Activated CD4-positive, alpha-beta T cell treated with anti-CD3 and anti-CD28 coated beads for 36 hours (primary cell): ENCODE measurements around the gene ZNF593OS. TPM values are rescaled to one million over a fixed set of nuclear protein-coding genes. Genes with fewer than 3 reads are reported as not detected.

ENCODE experiments used
- ATAC-seq: fragments of 200-7000 bp; cut with Tn5 transposase; one replicate; pipeline ENCODE4 v1.10.0; 2021; ENCODE audit warnings: mild to moderate bottlenecking, moderate library complexity
- CTCF ChIA-PET: fragments of 350-600 bp; sonication (Branson Sonifier 250); formaldehyde crosslinking; loops from one replicate; lab custom pipeline; 2021; ENCODE audit warnings: antibody characterized with exemption; lab: Charles Lee
- POLR2A ChIA-PET: fragments of 350-600 bp; sonication (Branson Sonifier 250); formaldehyde crosslinking; loops from one replicate; lab custom pipeline; 2021; ENCODE audit warnings: antibody characterized with exemption, inconsistent platforms; lab: Charles Lee
- DNase-seq: peaks from one replicate; pipeline ENCODE4 v3.0.0-alpha.2; 2020
- H3K27ac Mint-ChIP-seq: one replicate; pipeline ENCODE4 v1.8.0; 2021; ENCODE audit warnings: mixed read lengths
- H3K27me3 Mint-ChIP-seq: one replicate; pipeline ENCODE4 v1.8.0; 2021; ENCODE audit warnings: mixed read lengths
- H3K36me3 Mint-ChIP-seq: one replicate; pipeline ENCODE4 v1.8.0; 2021; ENCODE audit warnings: low read depth, mixed read lengths
- H3K4me1 Mint-ChIP-seq: one replicate; pipeline ENCODE4 v1.8.0; 2021; ENCODE audit warnings: mixed read lengths
- H3K4me3 Mint-ChIP-seq: one replicate; pipeline ENCODE4 v1.8.0; 2021; ENCODE audit warnings: mild to moderate bottlenecking, moderate library complexity, mixed read lengths
- H3K9me3 Mint-ChIP-seq: one replicate; pipeline ENCODE4 v1.8.0; 2021; ENCODE audit warnings: low read depth, mixed read lengths
- intact Hi-C, 2 experiments: fragments of 100-400 bp; cut with DNase I in 1 of 2; cut with micrococcal nuclease in 1 of 2; formaldehyde crosslinking; loops; one replicate each; pipeline versions ENCODE4 v1.14.2 to v1.15.1; 2022 to 2024; cut with DNase I, micrococcal nuclease
- total RNA-seq, 2 experiments: library from RNA; stranded (reverse); gene quantifications; one replicate each; pipeline ENCODE4 v1.2.3, GENCODE V29; 2021

ZNF593OS gene
- total RNA-seq, 2 experiments from 2014 or later = not detected

DNA sequence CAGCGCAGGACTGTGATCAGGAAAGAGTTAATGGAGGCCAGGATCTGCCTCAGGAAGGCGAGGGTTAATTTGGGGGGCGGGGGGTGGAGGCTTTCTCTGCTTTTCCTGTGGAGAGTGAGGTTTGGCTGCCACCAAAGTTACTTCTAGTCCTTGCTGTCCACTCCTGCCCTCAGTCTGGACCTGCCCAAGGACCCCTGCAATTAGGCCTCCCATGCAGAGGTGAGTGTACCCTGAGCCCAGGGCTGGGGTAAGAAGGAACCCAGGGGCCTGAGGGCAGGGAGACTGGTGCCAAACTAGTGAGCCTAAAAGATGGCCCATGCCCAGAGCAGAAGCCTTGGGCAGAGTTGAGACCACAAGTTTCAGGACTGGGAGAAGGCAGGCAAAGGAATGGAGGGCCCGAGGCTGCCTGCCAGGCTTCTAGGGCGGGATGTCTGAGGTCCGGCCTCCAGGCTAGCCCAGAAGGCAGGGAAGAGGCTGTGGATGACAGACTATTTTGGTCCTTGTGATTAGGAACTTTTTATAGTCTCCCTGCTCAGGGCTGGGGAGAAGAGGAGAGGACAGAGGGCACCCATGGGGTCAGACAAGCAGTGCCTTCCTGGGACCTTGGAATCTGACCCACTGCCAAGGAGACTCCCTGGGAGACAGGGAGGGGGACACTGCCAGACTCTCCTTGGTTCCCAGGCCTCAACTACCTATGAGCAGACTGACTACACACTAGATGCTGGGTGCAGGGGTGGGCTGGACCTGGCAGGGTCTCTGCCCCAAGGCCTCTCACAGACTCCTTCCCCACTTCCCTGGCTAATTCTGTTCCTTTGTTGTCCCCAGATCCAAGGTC is 12.5 kb downstream of the ZNF593OS start, which contains the start of gene FAM110D:
FAM110D (plus strand) TSS at position 172 of the 835 bp plus-strand sequence. CDS start 2,213 bp downstream, outside the sequence.
- H3K4me1 Mint-ChIP-seq = peaks cover 8% of the 10 kb centered on the region
- CTCF ChIA-PET = interaction anchor here (1.0 to 4.0 kb wide), 4 partner anchors 11 to 61 kb away, joined by 3 to 19 read pairs (median 6); partner anchors contain the start of gene ZNF593
- H3K4me3 Mint-ChIP-seq = no peak within 1 kb of the TSS
- no peak within 1 kb of the TSS for H3K27ac Mint-ChIP-seq
- no peaks in the 10 kb centered on the region for H3K36me3 Mint-ChIP-seq
- intact Hi-C loops = no loop called here
- ATAC-seq (no peak), DNase-seq (no peak)
- H3K9me3 Mint-ChIP-seq = no peaks in the 10 kb centered on the region
- POLR2A ChIA-PET = no interaction called here
- peaks cover 24% of the 10 kb centered on the region for H3K27me3 Mint-ChIP-seq

DNA sequence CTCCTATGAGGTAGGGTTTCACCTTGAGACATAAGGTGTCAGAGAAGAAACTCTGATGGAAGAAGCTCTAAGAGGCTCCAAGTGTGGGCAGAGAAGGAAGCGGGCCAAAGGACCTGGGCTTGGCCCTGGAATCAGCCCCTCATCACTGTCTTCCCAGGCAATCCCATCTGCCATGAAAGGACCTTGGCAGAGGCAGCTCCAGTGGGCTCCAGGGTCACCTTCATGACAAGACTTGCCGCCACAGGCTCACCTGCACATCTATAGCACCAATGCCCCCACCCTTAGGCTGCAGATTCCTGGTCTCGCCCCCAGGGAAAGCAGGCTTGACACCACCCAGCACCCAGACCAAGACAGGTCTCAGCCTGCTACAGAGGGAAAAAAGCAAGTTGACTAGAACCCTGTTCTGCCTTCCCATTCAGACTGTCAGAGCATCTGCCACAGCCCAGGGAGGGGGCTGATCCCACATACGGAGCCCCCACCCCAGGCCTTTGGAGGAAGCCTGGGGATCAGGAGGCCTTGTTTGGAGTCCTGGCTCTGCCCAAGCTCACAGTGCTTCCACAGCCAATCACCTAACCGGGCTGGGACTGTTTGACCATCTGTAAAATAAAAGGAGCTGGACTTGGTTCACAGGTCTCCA is 13.2 kb downstream of the ZNF593OS start:
- Mint-ChIP-seq H3K9me3 (no peaks in the 10 kb centered on the region), H3K4me3 (no peak overlapping the region), H3K4me1 (peaks cover 4% of the 10 kb centered on the region), H3K27ac (no peak overlapping the region), H3K27me3 (peaks cover 19% of the 10 kb centered on the region), H3K36me3 (no peaks in the 10 kb centered on the region)
- ChIA-PET CTCF (interaction anchor here (1.0 to 4.0 kb wide), 6 partner anchors 9 to 207 kb away, joined by 3 to 19 read pairs (median 3); no protein-coding TSS in a partner anchor), POLR2A (no interaction called here)
- no peak for DNase-seq
- no peak for ATAC-seq
- intact Hi-C loops = no loop called here

DNA sequence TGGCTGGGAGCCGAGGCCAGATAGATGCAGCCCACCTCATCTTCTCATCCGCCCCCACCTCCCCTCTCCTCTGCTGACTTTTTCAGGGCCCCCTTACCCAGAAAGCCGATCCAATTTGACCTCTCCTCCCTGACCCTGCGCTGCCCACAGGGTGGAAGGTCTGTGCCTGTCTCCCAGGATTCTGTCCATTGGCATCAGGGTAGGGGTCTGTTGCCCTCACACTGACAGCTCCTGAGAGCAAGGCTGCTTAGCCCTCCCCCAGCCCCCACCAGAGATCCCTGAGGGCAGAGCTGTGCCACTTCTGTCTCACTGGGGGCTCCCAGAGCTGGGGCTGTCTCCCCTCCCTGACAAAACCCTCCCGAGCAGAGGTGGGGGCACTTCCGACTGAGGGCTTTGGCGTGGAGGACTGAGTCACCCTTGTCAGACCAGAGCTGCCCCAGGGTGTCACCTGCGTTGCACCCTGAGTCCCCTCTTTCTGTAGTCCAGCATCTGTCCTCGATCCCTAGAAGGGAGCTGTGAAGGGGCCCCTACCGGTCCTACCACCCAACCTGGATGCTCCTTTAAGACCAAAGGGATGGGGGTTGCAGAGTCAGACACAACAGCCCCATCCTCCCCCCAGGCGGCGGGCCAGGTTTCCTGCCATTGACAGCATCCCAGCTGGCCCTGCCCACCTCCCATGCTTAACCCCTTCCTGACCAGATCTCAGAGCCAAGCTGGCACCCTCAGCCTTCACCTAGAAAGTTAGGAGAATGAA is 15.2 kb downstream of the ZNF593OS start:
- ChIA-PET CTCF (interaction anchor here (0.6 to 4.0 kb wide), 9 partner anchors 12 to 290 kb away, joined by 3 to 19 read pairs (median 4); partner anchors contain the start of gene ZNF593), POLR2A (interaction anchor here (0.5 to 0.6 kb wide), 2 partner anchors 11 to 1473 kb away, joined by 3 read pairs; no protein-coding TSS in a partner anchor)
- intact Hi-C loops = no loop called here
- no peaks in the 10 kb centered on the region for H3K9me3 Mint-ChIP-seq
- no peaks in the 10 kb centered on the region for H3K36me3 Mint-ChIP-seq
- DNase-seq = no peak
- peaks cover 14% of the 10 kb centered on the region for H3K27me3 Mint-ChIP-seq
- no peaks in the 10 kb centered on the region for H3K4me1 Mint-ChIP-seq
- H3K4me3 Mint-ChIP-seq = no peak overlapping the region
- no peak overlapping the region for H3K27ac Mint-ChIP-seq
- ATAC-seq = no peak

GRCh38 chr1:26155370-26156284 is 16.0 kb downstream of the ZNF593OS start:
- no peaks in the 10 kb centered on the region for H3K9me3 Mint-ChIP-seq
- ATAC-seq (no peak), DNase-seq (no peak)
- no peak overlapping the region for H3K4me3 Mint-ChIP-seq
- H3K27me3 Mint-ChIP-seq = peaks cover 12% of the 10 kb centered on the region
- ChIA-PET POLR2A (no interaction called here), CTCF (interaction anchor here (0.6 to 4.0 kb wide), 5 partner anchors 8 to 291 kb away, joined by 3 to 19 read pairs (median 4); no protein-coding TSS in a partner anchor)
- H3K4me1 Mint-ChIP-seq = no peaks in the 10 kb centered on the region
- no peaks in the 10 kb centered on the region for H3K36me3 Mint-ChIP-seq
- intact Hi-C loops = no loop called here
- no peak overlapping the region for H3K27ac Mint-ChIP-seq

GRCh38 chr1:26154750-26155149 is 16.9 kb downstream of the ZNF593OS start:
- Mint-ChIP-seq H3K27ac (no peak overlapping the region), H3K36me3 (no peaks in the 10 kb centered on the region), H3K4me1 (no peaks in the 10 kb centered on the region), H3K4me3 (no peak overlapping the region), H3K27me3 (peaks cover 12% of the 10 kb centered on the region), H3K9me3 (no peaks in the 10 kb centered on the region)
- DNase-seq (no peak), ATAC-seq (no peak)
- intact Hi-C loops = no loop called here
- CTCF ChIA-PET = interaction anchor here (0.6 to 1.9 kb wide), 3 partner anchors 9 to 30 kb away, joined by 3 to 6 read pairs (median 4); no protein-coding TSS in a partner anchor
- POLR2A ChIA-PET = no interaction called here

DNA sequence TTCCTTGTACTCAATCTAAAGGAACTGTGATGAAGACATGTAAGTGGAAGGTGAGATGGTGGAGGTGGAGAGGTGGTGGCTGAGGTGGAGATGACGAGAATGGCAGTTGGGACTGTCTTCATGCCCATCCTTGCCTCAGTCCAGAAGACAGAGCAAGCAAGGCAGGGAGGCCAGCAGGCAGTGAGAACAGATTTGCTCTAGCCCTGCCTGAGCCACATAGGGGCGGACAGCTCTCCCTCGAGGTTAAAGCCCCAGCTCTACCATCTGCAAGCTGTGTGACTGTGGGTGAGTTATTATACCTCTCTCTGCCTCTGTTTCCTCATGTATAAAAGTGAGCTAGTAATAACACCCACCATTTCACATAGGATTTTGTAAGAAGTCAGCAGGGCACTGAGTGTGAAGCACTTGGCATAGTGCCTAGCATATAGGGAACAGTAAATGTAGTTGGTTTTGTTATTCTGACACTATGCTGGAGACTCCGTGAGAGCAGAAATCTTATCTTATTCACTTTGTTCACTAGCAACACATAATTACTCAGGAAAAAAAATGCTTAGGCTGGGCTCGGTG is 17.6 kb downstream of the ZNF593OS start:
- no peak for DNase-seq
- H3K27me3 Mint-ChIP-seq = peaks cover 12% of the 10 kb centered on the region

DNA sequence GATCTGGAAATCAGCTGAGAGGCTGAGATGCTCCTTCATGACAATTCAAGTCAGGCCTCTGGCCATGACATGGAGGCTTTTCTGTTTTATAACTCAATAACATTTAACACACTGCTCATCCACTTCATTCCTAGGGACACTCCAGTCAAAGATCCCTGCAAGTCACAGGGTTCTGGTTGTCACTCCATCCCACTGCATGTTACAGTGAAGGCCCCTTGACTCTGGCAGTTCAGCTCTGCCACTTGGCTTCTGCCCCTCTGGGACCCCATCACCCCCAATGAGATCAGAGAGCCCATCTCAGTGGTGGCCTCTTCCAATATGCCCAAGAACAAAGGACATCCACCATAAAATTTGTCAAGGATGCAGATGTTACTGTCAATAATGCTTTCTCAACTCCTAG is 22.7 kb downstream of the ZNF593OS start:
- ChIA-PET POLR2A (no interaction called here), CTCF (interaction anchor here (0.8 to 1.1 kb wide), 3 partner anchors 10 to 24 kb away, joined by 3 read pairs; partner anchors contain the start of gene ZNF593)
- intact Hi-C loops = loop anchor here in 1 of 2 experiments (5.0 kb wide), 1 partner anchor 112 kb away; no protein-coding TSS in a partner anchor

More for the DNA sequence above, 17.6 kb downstream of the ZNF593OS start:
- H3K4me3 Mint-ChIP-seq = no peak overlapping the region
- intact Hi-C loops = no loop called here
- ChIA-PET CTCF (interaction anchor here (1.0 to 1.9 kb wide), 2 partner anchors 9 to 29 kb away, joined by 4 to 6 read pairs; no protein-coding TSS in a partner anchor), POLR2A (no interaction called here)
- H3K9me3 Mint-ChIP-seq = no peaks in the 10 kb centered on the region
- no peak overlapping the region for H3K27ac Mint-ChIP-seq
- H3K4me1 Mint-ChIP-seq = no peaks in the 10 kb centered on the region
- ATAC-seq = no peak
- H3K36me3 Mint-ChIP-seq = no peaks in the 10 kb centered on the region

DNA sequence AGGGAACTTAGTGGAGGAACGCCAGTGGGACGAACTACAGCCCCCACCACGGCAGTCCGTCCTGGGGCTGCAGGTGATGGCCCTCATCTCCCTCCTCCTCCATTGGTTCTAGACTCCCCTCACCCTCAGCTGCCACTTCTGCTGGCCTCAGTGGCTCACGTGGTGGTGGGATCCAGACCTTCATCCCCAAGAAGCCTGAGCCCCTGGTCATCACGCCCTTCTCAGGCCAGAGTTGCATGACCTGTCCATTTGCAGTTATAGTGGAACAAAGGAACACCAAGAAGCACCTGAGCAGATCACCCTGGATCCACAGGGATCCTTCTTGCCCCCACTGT is 25.7 kb downstream of the ZNF593OS start:
- no peaks in the 10 kb centered on the region for H3K9me3 Mint-ChIP-seq
- no peak overlapping the region for H3K4me3 Mint-ChIP-seq
- ChIA-PET CTCF (interaction anchor here (0.7 to 8.3 kb wide), 13 partner anchors 11 to 1060 kb away, joined by 3 to 187 read pairs (median 9); partner anchors contain the start of genes FAM110D and ZNF593), POLR2A (no interaction called here)
- H3K36me3 Mint-ChIP-seq = no peaks in the 10 kb centered on the region
- DNase-seq = no peak
- H3K4me1 Mint-ChIP-seq = peaks cover 6% of the 10 kb centered on the region
- no peak for ATAC-seq
- peaks cover 2% of the 10 kb centered on the region for H3K27me3 Mint-ChIP-seq
- intact Hi-C loops = loop anchor here (1.0 to 5.0 kb wide), 4 partner anchors 20 to 110 kb away; no protein-coding TSS in a partner anchor
- H3K27ac Mint-ChIP-seq = no peak overlapping the region

More for the DNA sequence above, 22.7 kb downstream of the ZNF593OS start:
- H3K27me3 Mint-ChIP-seq = peaks cover 4% of the 10 kb centered on the region
- ATAC-seq (no peak), DNase-seq (no peak)
- no peaks in the 10 kb centered on the region for H3K9me3 Mint-ChIP-seq
- no peak overlapping the region for H3K27ac Mint-ChIP-seq
- H3K4me1 Mint-ChIP-seq = peaks cover 6% of the 10 kb centered on the region
- no peak overlapping the region for H3K4me3 Mint-ChIP-seq
- H3K36me3 Mint-ChIP-seq = no peaks in the 10 kb centered on the region

DNA sequence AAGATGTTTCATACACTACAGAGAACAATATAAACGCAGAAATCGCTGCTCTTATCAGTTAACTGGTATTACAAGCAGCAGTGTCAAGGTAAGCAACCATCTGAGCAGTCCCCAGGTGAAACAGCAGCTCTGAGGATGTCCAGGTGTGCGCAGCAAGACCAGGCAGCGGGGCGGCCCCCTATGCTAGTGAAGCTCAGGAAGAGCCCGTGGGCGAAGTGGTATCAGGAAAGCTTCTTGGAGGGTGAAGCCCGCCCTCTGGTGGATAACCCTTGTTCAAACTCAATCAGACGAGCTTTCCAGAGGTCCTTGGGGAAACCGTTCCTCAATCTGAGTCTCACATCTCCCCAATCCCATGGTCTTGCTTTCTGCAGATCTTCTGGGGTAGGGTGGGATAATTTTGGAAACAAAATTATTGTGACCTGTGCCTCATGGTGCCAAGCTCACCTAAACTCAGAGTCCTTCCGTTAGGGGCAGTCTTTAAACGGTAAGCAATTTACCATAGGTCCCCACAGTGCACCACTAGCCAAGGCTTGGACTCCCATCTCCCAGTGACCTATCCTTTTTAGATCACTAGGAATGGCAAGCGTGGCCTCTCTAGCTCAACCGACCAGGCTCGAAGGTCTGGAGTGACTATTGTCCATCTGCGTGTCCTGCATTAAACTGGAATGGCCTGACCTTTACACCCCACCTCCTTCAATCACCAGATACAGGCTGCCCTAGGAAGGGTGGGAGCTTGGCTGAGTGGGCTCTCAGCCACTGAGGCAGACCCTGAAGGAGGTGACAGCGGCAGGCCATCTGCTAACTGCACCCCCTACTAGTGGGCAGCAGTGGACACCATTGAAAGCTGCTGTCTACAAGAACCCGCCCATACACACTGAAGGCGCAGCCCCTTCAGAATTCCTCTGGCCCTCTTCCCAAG is 26.3 kb downstream of the ZNF593OS start:
- H3K27ac Mint-ChIP-seq = no peak overlapping the region
- DNase-seq = peak; percentile 89
- H3K36me3 Mint-ChIP-seq = no peaks in the 10 kb centered on the region
- POLR2A ChIA-PET = interaction anchor here (0.8 to 1.2 kb wide), 4 partner anchors 11 to 42 kb away, joined by 3 read pairs; partner anchors contain the start of genes PDIK1L and ZNF593
- intact Hi-C loops = loop anchor here (1.0 to 5.0 kb wide), 4 partner anchors 19 to 109 kb away; no protein-coding TSS in a partner anchor
- ATAC-seq = peak; percentile 89
- peaks cover 6% of the 10 kb centered on the region for H3K4me1 Mint-ChIP-seq
- CTCF ChIA-PET = interaction anchor here (0.5 to 8.3 kb wide), 37 partner anchors 8 to 1060 kb away, joined by 3 to 187 read pairs (median 6); partner anchors contain the start of genes CEP85, DHDDS, FAM110D and PDIK1L
- no peaks in the 10 kb centered on the region for H3K9me3 Mint-ChIP-seq
- H3K4me3 Mint-ChIP-seq = no peak overlapping the region
- peaks cover 2% of the 10 kb centered on the region for H3K27me3 Mint-ChIP-seq
